ENCODE measurements around the gene EPO.
A peak's percentile ranks its signal among the peaks of the same experiment; 100 is the strongest.

The EPO gene

GRCh38 chr7:100679927-100680575, 40.2 kb upstream of the EPO start:
- H3K4me3 ChIP-seq (ENCODE audit: low read length) = no peak overlapping the region
- DNase-seq (ENCODE audit: low read depth) = peak; percentile 46

GRCh38 chr7:100680576-100681271, 39.5 kb upstream of the EPO start:
- no peak for TF ChIP-seq CTCF (IDR thresholded peaks at IDR 0.05; ENCODE audit: insufficient read depth, low read depth, low read length, missing control alignments)
- DNase-seq (ENCODE audit: low read depth) = no peak
- no peak overlapping the region for H3K4me3 ChIP-seq (ENCODE audit: low read length)

More at GRCh38 chr7:100679927-100680575, 40.2 kb upstream of the EPO start:
- no peak for TF ChIP-seq CTCF (IDR thresholded peaks at IDR 0.05; ENCODE audit: insufficient read depth, low read depth, low read length, missing control alignments)

DNA sequence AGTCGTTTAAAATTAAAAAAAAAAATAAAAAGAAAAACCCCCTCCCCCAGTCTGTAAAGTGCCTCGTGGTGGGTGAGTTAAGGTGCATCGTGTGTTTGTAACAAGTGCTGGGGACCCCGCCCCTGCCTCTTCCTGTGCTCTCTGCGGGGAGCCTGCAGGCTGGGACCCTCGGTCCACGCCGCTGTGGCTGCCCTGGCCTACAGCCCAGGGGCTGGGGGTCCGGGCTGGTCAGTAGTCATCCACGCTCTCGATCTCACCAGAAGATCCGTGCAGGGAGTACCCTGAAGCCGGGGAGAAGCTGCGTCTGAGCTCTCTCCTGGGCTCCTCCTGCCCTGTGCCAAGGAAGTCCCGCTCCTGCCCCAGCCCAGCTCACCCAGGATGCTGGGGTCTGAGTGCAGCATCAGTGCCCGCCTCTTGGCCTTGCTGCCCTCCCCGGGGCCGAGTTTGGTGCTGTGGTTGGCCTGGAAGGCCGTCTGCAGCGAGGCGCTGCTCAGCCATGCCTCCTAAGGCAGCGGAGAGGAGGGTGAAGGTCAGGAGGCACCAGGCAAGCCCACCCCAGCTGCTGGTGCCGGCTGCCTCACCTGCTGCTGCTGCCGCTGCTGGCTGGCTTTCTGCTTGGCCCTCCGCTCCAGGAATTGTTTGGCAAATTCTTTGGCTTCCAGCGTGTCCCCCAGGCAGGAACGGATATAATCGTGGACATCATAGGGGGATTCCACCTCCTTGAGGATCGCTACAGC, 38.6 kb upstream of the EPO start:
- no peak overlapping the region for H3K4me3 ChIP-seq (ENCODE audit: low read length)
- DNase-seq (ENCODE audit: low read depth) = no peak
- no peak for TF ChIP-seq CTCF (IDR thresholded peaks at IDR 0.05; ENCODE audit: insufficient read depth, low read depth, low read length, missing control alignments)

GRCh38 chr7:100682228-100682741, 38.0 kb upstream of the EPO start:
- no peak overlapping the region for H3K4me3 ChIP-seq (ENCODE audit: low read length)
- no peak for TF ChIP-seq CTCF (IDR thresholded peaks at IDR 0.05; ENCODE audit: insufficient read depth, low read depth, low read length, missing control alignments)
- DNase-seq (ENCODE audit: low read depth) = peak; percentile 44

DNA sequence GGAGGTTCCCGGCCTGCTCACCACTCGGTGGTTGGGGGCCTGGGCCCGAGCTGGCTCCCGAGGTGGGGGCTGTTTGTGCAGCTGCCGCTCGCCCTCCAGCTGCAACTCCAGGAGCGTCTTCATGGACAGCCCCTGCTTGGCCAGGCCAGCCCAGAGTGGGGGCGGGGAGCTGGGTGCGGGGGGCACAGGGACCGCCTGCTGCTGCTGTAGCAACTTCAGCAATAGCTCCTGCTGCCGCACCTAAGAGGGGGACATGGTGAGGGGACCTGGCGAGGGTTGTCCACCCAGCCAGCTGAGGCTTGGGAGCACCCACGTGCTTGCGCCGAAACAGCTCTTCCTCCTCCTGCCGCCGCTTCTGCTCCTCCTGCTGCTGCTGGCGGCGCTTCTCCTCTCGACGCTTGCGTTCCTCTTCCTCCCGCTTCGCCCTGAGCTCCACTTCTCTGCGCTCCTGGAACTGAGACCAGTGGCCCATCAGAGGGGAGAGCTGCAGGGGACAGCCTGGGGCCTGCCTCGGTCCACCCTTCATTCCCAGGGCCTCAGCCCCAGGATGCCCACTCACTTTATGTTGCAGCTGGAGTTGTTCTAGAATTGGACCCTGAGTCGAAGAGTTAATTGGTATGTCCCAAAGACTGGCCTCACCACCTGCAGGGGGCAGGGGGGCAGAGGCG, 37.1 kb upstream of the EPO start:
- no peak overlapping the region for H3K4me3 ChIP-seq (ENCODE audit: low read length)
- no peak for TF ChIP-seq CTCF (IDR thresholded peaks at IDR 0.05; ENCODE audit: insufficient read depth, low read depth, low read length, missing control alignments)
- no peak for DNase-seq (ENCODE audit: low read depth)

- H3K4me3 ChIP-seq (ENCODE audit: low read length) = no peak overlapping the region
- no peak for TF ChIP-seq CTCF (IDR thresholded peaks at IDR 0.05; ENCODE audit: insufficient read depth, low read depth, low read length, missing control alignments)
Observed at GRCh38 chr7:100683659-100684533, 36.4 kb upstream of the EPO start.

More at GRCh38 chr7:100683659-100684533, 36.4 kb upstream of the EPO start:
- DNase-seq (ENCODE audit: low read depth) = no peak
